Activated T-cell treated with anti-CD3 and anti-CD28 coated beads, Interleukin-2, amount 50 U/mL, for 24 hours (primary cell): ENCODE data around the gene CDKL5.

Experiments
- DNase-seq: peaks from one replicate; pipeline ENCODE4 v3.0.0-alpha.2; 2020
- H3K27ac Mint-ChIP-seq: 2 replicates; pipeline ENCODE4 v1.8.0; 2020; ENCODE audit warnings: mild to moderate bottlenecking, mixed read lengths
- H3K27me3 Mint-ChIP-seq: 2 replicates; pipeline ENCODE4 v1.8.0; 2020; ENCODE audit warnings: mixed read lengths
- H3K36me3 Mint-ChIP-seq: 2 replicates; pipeline ENCODE4 v1.8.0; 2020; ENCODE audit warnings: low read depth, mixed read lengths
- H3K4me1 Mint-ChIP-seq: 2 replicates; pipeline ENCODE4 v1.8.0; 2020; ENCODE audit warnings: low read depth, mixed read lengths
- H3K4me3 Mint-ChIP-seq: 2 replicates; pipeline ENCODE4 v1.8.0; 2020; ENCODE audit warnings: mild to moderate bottlenecking, moderate library complexity, mixed read lengths
- H3K9me3 Mint-ChIP-seq: 2 replicates; pipeline ENCODE4 v1.8.0; 2020; ENCODE audit warnings: mixed read lengths

Gene CDKL5

DNA sequence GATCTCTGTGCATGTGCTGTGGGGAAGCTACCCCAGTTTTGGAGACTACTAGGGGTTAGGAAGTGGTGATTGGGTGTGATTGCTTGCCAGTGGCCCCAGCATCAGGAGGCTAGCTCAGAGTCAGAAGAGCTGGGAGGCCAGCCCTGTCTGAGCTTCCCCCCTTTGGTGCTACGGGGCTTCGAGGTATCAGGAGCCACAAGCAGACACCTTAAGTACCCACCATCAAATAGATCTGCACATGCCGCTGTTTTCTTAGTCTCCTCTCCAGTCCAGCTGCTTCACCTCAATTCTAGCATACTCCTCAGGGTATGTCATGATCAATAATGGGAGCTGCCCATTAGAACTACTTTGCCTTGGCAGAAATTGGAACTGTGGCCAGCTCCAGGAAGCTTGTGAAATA, 271.2 kb downstream of the CDKL5 start:
- no peaks in the 10 kb centered on the region for H3K4me1 Mint-ChIP-seq
- no peaks in the 10 kb centered on the region for H3K9me3 Mint-ChIP-seq
- no peak overlapping the region for H3K4me3 Mint-ChIP-seq
- DNase-seq = no peak
- no peaks in the 10 kb centered on the region for H3K36me3 Mint-ChIP-seq
- no peak overlapping the region for H3K27ac Mint-ChIP-seq
- H3K27me3 Mint-ChIP-seq = peaks cover 24% of the 10 kb centered on the region

DNA sequence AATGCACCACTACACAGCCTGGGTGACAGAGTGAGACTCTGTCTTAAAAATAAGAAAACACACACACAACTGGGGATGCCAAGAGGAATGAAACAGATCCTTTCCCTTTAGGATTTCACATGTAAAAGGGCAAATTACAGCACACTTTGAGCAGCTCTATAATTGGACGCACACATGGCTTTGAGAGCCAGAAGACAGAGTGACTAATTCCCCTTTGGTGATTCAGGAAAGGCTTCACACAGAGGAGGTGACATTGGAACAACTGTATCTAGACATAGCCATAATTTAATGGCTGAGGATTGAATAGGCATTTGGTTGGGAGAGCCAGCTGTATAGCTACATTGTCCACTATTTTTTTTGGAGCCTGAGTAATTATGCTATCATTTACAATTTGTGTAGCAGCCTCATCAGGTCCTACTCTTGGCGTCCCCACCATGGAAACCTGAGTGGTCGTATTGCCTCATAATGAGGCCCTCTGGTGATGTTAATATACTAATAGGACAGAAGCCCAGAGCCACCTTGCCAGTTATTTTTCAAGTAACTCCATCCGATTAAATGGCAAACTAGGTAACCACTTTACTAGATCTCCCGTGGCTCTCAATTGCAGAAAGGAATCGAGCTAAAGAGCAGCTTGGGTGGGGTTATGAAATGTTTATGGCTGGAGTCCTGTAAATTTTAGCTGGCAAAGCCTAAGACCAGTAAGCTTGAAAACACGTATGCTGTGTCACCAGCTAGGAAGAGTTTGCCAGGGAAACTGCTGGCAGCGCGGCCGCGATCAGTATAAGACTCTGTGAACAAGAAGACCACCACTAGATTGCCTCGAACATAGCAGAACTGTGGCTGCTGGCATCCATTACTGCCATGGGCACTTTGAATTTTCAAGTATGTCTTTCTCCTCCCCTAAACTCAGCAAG, 273.6 kb downstream of the CDKL5 start:
- Mint-ChIP-seq H3K4me3 (no peak overlapping the region), H3K27me3 (peaks cover 27% of the 10 kb centered on the region), H3K36me3 (no peaks in the 10 kb centered on the region), H3K27ac (no peak overlapping the region), H3K4me1 (no peaks in the 10 kb centered on the region), H3K9me3 (no peaks in the 10 kb centered on the region)
- DNase-seq = no peak

DNA sequence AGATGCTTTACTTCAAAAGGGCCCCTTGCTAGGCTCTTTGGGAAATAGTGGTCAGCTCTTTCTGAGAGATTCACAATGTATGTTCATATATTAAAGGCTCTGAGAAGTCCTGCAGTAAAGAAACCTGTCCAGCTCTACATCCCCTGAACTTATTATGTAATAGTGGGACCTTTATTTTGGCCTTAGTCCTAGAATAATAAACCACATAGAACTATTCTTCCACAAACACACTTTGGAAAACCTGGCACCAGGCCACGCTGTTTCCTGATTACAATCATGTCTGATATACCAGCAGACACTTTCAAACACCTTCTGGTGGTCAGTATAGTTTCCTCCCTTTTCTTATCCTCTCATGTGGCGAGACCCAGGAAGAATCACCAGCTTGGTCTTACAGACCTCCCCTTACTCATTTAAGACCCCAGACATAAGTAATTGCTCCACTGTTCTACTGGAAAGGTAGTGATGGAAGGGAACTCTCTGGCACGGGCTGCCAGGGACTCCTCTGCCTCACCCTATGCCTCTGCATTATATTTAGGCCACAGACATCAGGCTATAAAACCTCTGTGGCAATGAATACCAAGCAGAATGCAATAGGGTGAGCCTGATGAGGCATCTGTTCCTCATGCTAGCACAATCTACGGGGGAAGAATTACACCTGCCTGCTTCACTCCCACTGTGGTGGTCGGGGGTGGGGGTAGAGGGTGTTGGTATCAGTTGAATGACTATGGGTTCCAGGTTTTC, 276.4 kb downstream of the CDKL5 start:
- Mint-ChIP-seq H3K36me3 (no peaks in the 10 kb centered on the region), H3K27ac (no peak overlapping the region), H3K4me1 (no peaks in the 10 kb centered on the region), H3K4me3 (no peak overlapping the region), H3K9me3 (no peaks in the 10 kb centered on the region), H3K27me3 (peaks cover 17% of the 10 kb centered on the region)
- no peak for DNase-seq

DNA sequence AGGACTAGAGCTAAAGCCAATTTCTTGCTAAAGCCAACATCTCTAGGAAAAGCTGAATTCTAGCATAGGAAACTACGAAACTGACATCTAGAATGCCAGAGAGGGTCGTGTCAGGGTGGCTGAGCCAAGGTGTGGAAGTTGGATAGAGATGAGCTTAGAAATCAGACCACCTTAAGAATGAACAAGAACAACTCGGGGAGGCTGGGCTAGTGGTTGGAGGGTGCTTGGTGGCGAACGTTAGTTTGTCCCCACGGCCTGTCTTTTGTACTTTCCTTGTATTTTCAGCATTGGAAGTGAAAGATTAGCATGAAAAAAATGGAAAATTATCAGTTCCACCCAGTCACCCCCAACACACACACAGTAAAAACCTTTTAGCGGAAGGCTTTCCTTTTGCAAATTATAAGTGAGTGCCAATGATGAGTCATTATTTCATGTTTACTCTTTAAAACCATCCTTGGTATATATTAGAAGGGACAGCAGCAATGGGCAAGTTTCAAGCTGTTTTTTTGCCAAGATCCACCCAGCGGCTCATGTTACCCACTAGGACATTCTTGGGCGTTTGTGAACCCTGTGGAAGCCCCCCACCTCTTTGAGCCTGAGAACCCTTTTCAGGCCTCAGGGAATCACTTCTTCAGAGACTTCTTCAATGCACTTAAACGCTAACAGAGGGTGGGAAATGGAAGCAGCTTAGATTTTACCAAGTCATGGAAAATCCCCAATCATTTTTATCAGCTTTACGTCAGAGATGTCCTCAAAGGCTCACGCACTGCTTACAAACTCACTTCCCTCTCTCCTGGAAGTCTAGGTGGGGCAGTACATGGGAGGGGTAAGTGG, 277.2 kb downstream of the CDKL5 start:
- Mint-ChIP-seq H3K27me3 (peaks cover 15% of the 10 kb centered on the region), H3K36me3 (no peaks in the 10 kb centered on the region), H3K4me1 (peaks cover 2% of the 10 kb centered on the region), H3K27ac (no peak overlapping the region), H3K4me3 (no peak overlapping the region), H3K9me3 (no peaks in the 10 kb centered on the region)
- DNase-seq = no peak
